ENCODE data around the gene RAPGEFL1. TPM values are rescaled to one million over a fixed set of nuclear protein-coding genes. Genes with fewer than 3 reads are reported as not detected.

RAPGEFL1 gene
- total RNA-seq, 1 experiment from 2014 or later: 23.6 TPM

DNA sequence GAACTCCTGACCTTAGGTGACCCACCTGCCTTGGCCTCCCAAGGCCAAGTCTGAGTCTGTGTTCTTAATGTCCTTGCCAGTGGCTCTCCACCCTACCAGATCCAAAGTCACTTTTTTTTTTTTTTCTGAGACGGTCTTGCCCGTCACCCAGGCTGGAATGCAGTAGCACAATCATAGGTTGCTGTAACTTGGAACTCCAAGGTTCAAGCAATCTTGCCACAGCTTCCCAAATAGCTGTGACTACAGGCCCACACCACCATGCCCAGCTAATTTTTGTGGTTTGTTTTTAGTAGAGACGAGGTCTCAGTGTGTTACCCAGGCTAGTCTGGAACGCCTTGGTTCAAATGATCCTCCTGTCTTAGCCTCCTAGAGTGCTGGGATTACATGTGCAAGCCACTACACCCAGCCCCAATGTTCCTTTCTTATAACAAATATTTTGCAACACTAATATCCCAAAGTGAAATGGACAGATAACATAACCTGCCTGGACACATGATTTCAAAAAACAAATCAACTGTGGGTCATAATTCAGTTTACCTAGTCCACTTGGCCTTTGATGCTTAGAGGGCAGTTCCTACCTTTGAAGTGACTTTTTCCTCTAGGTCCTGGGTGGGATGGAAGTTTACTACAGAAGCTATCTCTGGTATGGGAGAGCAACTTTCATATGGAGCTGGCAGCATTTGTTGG, 4.0 kb upstream of the RAPGEFL1 start:
- Histone ChIP-seq H2AFZ (ENCODE audit: low read length) (no peak overlapping the region), H3K27ac (ENCODE audit: insufficient read length, low read depth, low read length) (no peak overlapping the region), H3T11ph (ENCODE audit: low read length) (no peak overlapping the region), H3K9me3 (ENCODE audit: control insufficient read depth, low read depth, low read length) (no peaks in the 10 kb centered on the region), H4K5ac (ENCODE audit: insufficient read length, low read depth, low read length) (no peak overlapping the region), H3K9ac (ENCODE audit: extremely low read depth, insufficient read length, low read length) (no peak overlapping the region), H3K27me3 (ENCODE audit: insufficient read depth, low read length) (no peaks in the 10 kb centered on the region; the same call in 1 of the 2 replicates), H3K56ac (ENCODE audit: insufficient read length, low read depth, low read length) (no peak overlapping the region), H4K8ac (replicated peaks; ENCODE audit: insufficient read length, low read depth, low read length) (no peak overlapping the region), H3K4me2 (ENCODE audit: insufficient read depth, insufficient read length, low read length) (no peak overlapping the region), H2BK20ac (ENCODE audit: low read depth, low read length, poor library complexity, severe bottlenecking) (no peak overlapping the region), H3K79me1 (ENCODE audit: insufficient read depth, low read depth, low read length, poor library complexity, severe bottlenecking) (no peaks in the 10 kb centered on the region), H4K91ac (ENCODE audit: insufficient read length, low read depth, low read length) (no peak overlapping the region), H3K14ac (ENCODE audit: insufficient read depth, low read length) (no peak overlapping the region), H3K4ac (ENCODE audit: low read depth, low read length) (no peak overlapping the region), H3K79me2 (ENCODE audit: insufficient read depth, low read length) (no peaks in the 10 kb centered on the region), H2BK15ac (ENCODE audit: low read depth, low read length) (no peak overlapping the region), H3K23me2 (ENCODE audit: insufficient read length, low read depth, low read length, poor library complexity, severe bottlenecking) (no peaks in the 10 kb centered on the region), H4K20me1 (ENCODE audit: control insufficient read depth, insufficient read depth, insufficient read length) (peaks cover 2% of the 10 kb centered on the region), H2BK12ac (ENCODE audit: insufficient read length, low read depth, low read length) (no peak overlapping the region), H3K4me1 (ENCODE audit: insufficient read depth, low read length) (peaks cover 5% of the 10 kb centered on the region; the same call in 1 of the 2 replicates), H3K18ac (ENCODE audit: insufficient read length, low read depth, low read length) (no peak overlapping the region), H3K23ac (ENCODE audit: insufficient read length, low read depth, low read length) (no peak overlapping the region), H2AK5ac (ENCODE audit: insufficient read length, low read length) (no peak overlapping the region), H2BK5ac (ENCODE audit: insufficient read length, low read length) (no peak overlapping the region), H2BK120ac (ENCODE audit: low read depth, low read length, poor library complexity, severe bottlenecking) (no peak overlapping the region)
- DNase-seq: no peak
- peaks cover 17 to 18% of the 10 kb centered on the region in 2 experiments for H3K4me1 Mint-ChIP-seq
- TF ChIP-seq, protein P1, sequence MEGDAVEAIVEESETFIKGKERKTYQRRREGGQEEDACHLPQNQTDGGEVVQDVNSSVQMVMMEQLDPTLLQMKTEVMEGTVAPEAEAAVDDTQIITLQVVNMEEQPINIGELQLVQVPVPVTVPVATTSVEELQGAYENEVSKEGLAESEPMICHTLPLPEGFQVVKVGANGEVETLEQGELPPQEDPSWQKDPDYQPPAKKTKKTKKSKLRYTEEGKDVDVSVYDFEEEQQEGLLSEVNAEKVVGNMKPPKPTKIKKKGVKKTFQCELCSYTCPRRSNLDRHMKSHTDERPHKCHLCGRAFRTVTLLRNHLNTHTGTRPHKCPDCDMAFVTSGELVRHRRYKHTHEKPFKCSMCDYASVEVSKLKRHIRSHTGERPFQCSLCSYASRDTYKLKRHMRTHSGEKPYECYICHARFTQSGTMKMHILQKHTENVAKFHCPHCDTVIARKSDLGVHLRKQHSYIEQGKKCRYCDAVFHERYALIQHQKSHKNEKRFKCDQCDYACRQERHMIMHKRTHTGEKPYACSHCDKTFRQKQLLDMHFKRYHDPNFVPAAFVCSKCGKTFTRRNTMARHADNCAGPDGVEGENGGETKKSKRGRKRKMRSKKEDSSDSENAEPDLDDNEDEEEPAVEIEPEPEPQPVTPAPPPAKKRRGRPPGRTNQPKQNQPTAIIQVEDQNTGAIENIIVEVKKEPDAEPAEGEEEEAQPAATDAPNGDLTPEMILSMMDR (conservative IDR thresholded peaks at IDR 0.05): no peak
- no peaks in the 10 kb centered on the region; the same call in 1 of the 2 replicates for H3K27me3 Mint-ChIP-seq (ENCODE audit: low read depth)
- WGBS (ENCODE audit: extremely low coverage, insufficient read length, low lambda C conversion rate): no CpG with 5 or more reads among the region's 4 CpGs
- H3K27ac Mint-ChIP-seq: peak overlapping the region in 2 of 3 experiments; percentile 32 to 46; a peak in 1 of 7 replicates
- H3K36me3 Mint-ChIP-seq (ENCODE audit: insufficient read depth in 1 of 3, low read depth in 3 of 3): peaks cover 45 to 72% (median 70%) of the 10 kb centered on the region in 3 experiments
- no peaks in the 10 kb centered on the region for H3K9me3 Mint-ChIP-seq
- no peak overlapping the region for H3K4me3 Mint-ChIP-seq

Data from H9 (cell line).